Measurements from ENCODE around the gene GPR107.

Gene GPR107

GRCh38 chr9:130142056-130142455, 88.3 kb downstream of the GPR107 start:
- peaks cover 0 to 17% (median 0%) of the 10 kb centered on the region in 11 experiments; a peak in 3 of 22 replicates for H4K20me1 ChIP-seq
- TF ChIP-seq Cebpa-rat (IDR thresholded peaks at IDR 0.05) = no peak
- H3K4me3 ChIP-seq = no peak overlapping the region
- H3K27me3 ChIP-seq = peaks cover 0 to 5% (median 0%) of the 10 kb centered on the region in 11 experiments; a peak in 1 of 22 replicates
- peaks cover 66 to 78% (median 73%) of the 10 kb centered on the region in 10 experiments for H3K4me1 ChIP-seq
- peaks cover 0 to 4% (median 2%) of the 10 kb centered on the region in 11 experiments; a peak in 9 of 22 replicates for H3K36me3 ChIP-seq
- peaks cover 0 to under 1% (median 0%) of the 10 kb centered on the region in 11 experiments; a peak in 1 of 22 replicates for H3K9me3 ChIP-seq (replicated peaks in 1 of 11)
- H3K9ac ChIP-seq = no peak overlapping the region
- no peak overlapping the region; a peak in 3 of 22 replicates for H3K27ac ChIP-seq
- peak overlapping the region in 9 of 11 experiments; percentile 63 to 88 (median 79); a peak in 15 of 22 replicates for H3K4me2 ChIP-seq

- H4K20me1 ChIP-seq = peaks cover 0 to 17% (median 0%) of the 10 kb centered on the region in 11 experiments; a peak in 3 of 22 replicates
- H3K4me3 ChIP-seq = no peak overlapping the region
- no peak for TF ChIP-seq Cebpa-rat (IDR thresholded peaks at IDR 0.05)
- H3K9ac ChIP-seq = no peak overlapping the region
- no peaks in the 10 kb centered on the region for H3K36me3 ChIP-seq
- peaks cover 0 to 5% (median 0%) of the 10 kb centered on the region in 11 experiments; a peak in 1 of 22 replicates for H3K27me3 ChIP-seq
- H3K4me2 ChIP-seq = peak overlapping the region; percentile 63 to 85 (median 76); a peak in 21 of 22 replicates
- no peak overlapping the region for H3K27ac ChIP-seq
- peaks cover 61 to 72% (median 67%) of the 10 kb centered on the region in 10 experiments for H3K4me1 ChIP-seq
- H3K9me3 ChIP-seq (replicated peaks in 1 of 11) = no peaks in the 10 kb centered on the region
Measured at GRCh38 chr9:130142641-130143040, 88.9 kb downstream of the GPR107 start.

- no peaks in the 10 kb centered on the region for H3K9me3 ChIP-seq (replicated peaks in 1 of 11)
- H3K4me3 ChIP-seq = no peak overlapping the region
- H3K4me2 ChIP-seq = peak overlapping the region; percentile 63 to 85 (median 76)
- peaks cover 54 to 64% (median 60%) of the 10 kb centered on the region in 10 experiments for H3K4me1 ChIP-seq
- no peak for TF ChIP-seq Cebpa-rat (IDR thresholded peaks at IDR 0.05)
- no peaks in the 10 kb centered on the region for H3K36me3 ChIP-seq
- H3K27ac ChIP-seq = peak overlapping the region in 1 of 11 experiments; percentile 23; a peak in 2 of 22 replicates
- H4K20me1 ChIP-seq = peaks cover 0 to 17% (median 0%) of the 10 kb centered on the region in 11 experiments; a peak in 3 of 22 replicates
- H3K27me3 ChIP-seq = peaks cover 0 to 5% (median 0%) of the 10 kb centered on the region in 11 experiments; a peak in 1 of 22 replicates
- H3K9ac ChIP-seq = peak overlapping the region in 7 of 11 experiments; percentile 3 to 51 (median 15); a peak in 7 of 22 replicates
Measured at GRCh38 chr9:130143279-130143893, 89.7 kb downstream of the GPR107 start.

- Histone ChIP-seq H3K9ac (peak overlapping the region in 7 of 11 experiments; percentile 3 to 51 (median 15); a peak in 7 of 22 replicates), H3K9me3 (replicated peaks in 1 of 11) (no peaks in the 10 kb centered on the region)
Measured at GRCh38 chr9:130143958-130144366, 90.3 kb downstream of the GPR107 start.

DNA sequence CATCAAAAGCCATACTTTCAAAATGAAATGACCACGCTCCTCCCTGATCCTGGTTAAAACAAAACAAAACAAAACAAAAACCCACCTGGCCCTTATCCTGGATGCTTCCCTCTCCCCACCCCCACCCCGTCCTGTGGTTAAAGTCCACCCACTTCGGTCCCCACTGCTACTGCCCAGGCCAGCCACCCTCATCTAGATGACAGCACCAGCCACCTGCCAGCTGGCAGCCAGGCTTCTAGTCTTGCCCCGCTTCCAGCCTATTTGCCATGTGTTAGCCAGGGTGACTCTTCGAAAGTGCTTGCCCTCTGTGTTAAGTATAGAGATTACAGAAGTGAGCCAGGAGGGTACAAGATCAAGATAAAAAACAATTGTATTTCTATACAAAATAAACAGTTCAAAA, 91.0 kb downstream of the GPR107 start:
- Histone ChIP-seq H3K9ac (no peak overlapping the region), H3K4me2 (peak overlapping the region in 4 of 11 experiments; percentile 72 to 85 (median 78); a peak in 3 of 22 replicates), H3K9me3 (replicated peaks in 1 of 11) (no peaks in the 10 kb centered on the region), H3K4me1 (peaks cover 41 to 51% (median 47%) of the 10 kb centered on the region in 10 experiments), H3K27me3 (peaks cover 0 to 5% (median 0%) of the 10 kb centered on the region in 11 experiments; a peak in 1 of 22 replicates), H4K20me1 (peaks cover 0 to 5% (median 0%) of the 10 kb centered on the region in 11 experiments; a peak in 2 of 22 replicates), H3K36me3 (no peaks in the 10 kb centered on the region), H3K27ac (no peak overlapping the region), H3K4me3 (no peak overlapping the region)
- TF ChIP-seq Cebpa-rat (IDR thresholded peaks at IDR 0.05) = no peak

More at GRCh38 chr9:130143958-130144366, 90.3 kb downstream of the GPR107 start:
- Histone ChIP-seq H3K27me3 (peaks cover 0 to 5% (median 0%) of the 10 kb centered on the region in 11 experiments; a peak in 1 of 22 replicates), H3K4me1 (peaks cover 49 to 59% (median 55%) of the 10 kb centered on the region in 10 experiments), H3K4me3 (no peak overlapping the region), H3K36me3 (no peaks in the 10 kb centered on the region), H3K27ac (peak overlapping the region in 1 of 11 experiments; percentile 23; a peak in 2 of 22 replicates), H4K20me1 (peaks cover 0 to 12% (median 0%) of the 10 kb centered on the region in 11 experiments; a peak in 3 of 22 replicates), H3K4me2 (peak overlapping the region; percentile 63 to 85 (median 76))
- TF ChIP-seq Cebpa-rat (IDR thresholded peaks at IDR 0.05) = no peak

GRCh38 chr9:130145658-130146057, 92.0 kb downstream of the GPR107 start:
- peaks cover 0 to 5% (median 0%) of the 10 kb centered on the region in 11 experiments; a peak in 1 of 22 replicates for H3K27me3 ChIP-seq
- peaks cover 32 to 42% (median 38%) of the 10 kb centered on the region in 10 experiments for H3K4me1 ChIP-seq
- no peaks in the 10 kb centered on the region for H3K9me3 ChIP-seq (replicated peaks in 1 of 11)
- H3K27ac ChIP-seq = no peak overlapping the region
- no peak overlapping the region for H3K9ac ChIP-seq
- H4K20me1 ChIP-seq = no peaks in the 10 kb centered on the region
- H3K36me3 ChIP-seq = no peaks in the 10 kb centered on the region
- H3K4me3 ChIP-seq = no peak overlapping the region
- no peak for TF ChIP-seq Cebpa-rat (IDR thresholded peaks at IDR 0.05)
- no peak overlapping the region for H3K4me2 ChIP-seq

DNA sequence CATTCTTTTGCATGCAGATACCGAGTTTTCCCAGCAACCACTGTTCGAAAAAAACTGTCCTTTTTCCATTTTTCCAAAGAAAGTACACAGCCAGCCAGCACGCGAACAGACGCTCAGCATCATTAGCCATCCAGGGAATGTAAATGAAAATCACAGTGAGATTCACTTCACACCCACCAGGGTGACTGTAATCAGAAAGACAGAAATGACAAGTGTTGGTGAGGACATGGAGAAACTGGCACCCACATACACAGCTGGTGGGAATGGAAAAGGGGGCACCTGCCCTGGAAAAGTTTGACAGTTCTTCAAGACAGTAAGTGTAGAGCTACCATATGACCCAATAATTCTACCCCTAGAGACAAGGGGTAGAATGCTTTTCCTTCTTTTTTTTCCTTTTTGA, 93.5 kb downstream of the GPR107 start:
- Histone ChIP-seq H3K4me2 (no peak overlapping the region), H3K27me3 (peaks cover 0 to 5% (median 0%) of the 10 kb centered on the region in 11 experiments; a peak in 1 of 22 replicates), H4K20me1 (no peaks in the 10 kb centered on the region), H3K4me1 (peaks cover 20 to 26% (median 23%) of the 10 kb centered on the region in 10 experiments), H3K27ac (no peak overlapping the region), H3K36me3 (no peaks in the 10 kb centered on the region), H3K4me3 (no peak overlapping the region), H3K9ac (no peak overlapping the region), H3K9me3 (replicated peaks in 1 of 11) (no peaks in the 10 kb centered on the region)
- TF ChIP-seq Cebpa-rat (IDR thresholded peaks at IDR 0.05) = no peak

DNA sequence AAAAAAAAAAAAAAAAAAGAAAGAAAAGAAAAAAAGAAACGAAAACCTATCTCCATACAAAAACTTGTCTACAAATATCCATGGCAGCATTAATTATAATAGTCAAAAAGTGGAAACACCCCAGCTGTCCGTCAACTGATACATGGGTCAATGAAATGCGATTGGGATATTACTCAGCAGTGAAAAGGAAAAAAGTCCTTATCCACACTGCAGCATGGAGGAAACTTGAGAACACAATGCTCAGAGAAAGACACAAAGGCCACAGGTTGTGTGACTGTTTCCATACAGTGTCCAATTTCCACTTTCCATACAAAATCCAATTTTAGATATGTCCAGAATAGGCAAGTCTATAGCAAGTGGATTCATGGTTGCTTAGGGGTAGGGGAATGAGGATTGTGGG, 94.2 kb downstream of the GPR107 start:
- TF ChIP-seq Cebpa-rat (IDR thresholded peaks at IDR 0.05) = no peak
- Histone ChIP-seq H3K4me3 (no peak overlapping the region), H3K4me1 (peaks cover 13 to 19% (median 16%) of the 10 kb centered on the region in 10 experiments)

GRCh38 chr9:130149031-130149430, 95.3 kb downstream of the GPR107 start:
- no peak for TF ChIP-seq Cebpa-rat (IDR thresholded peaks at IDR 0.05)
- H3K27ac ChIP-seq = no peak overlapping the region

More for the DNA sequence above, 94.2 kb downstream of the GPR107 start:
- Histone ChIP-seq H3K36me3 (no peaks in the 10 kb centered on the region), H3K27me3 (peaks cover 0 to 5% (median 0%) of the 10 kb centered on the region in 11 experiments; a peak in 1 of 22 replicates), H3K27ac (no peak overlapping the region), H3K9me3 (replicated peaks in 1 of 11) (no peaks in the 10 kb centered on the region), H3K9ac (no peak overlapping the region), H4K20me1 (no peaks in the 10 kb centered on the region), H3K4me2 (no peak overlapping the region)

More at GRCh38 chr9:130149031-130149430, 95.3 kb downstream of the GPR107 start:
- H3K4me1 ChIP-seq = peaks cover 2 to 8% (median 5%) of the 10 kb centered on the region in 10 experiments
- no peaks in the 10 kb centered on the region for H3K9me3 ChIP-seq (replicated peaks in 1 of 11)
- no peaks in the 10 kb centered on the region for H3K27me3 ChIP-seq
- H3K36me3 ChIP-seq = no peaks in the 10 kb centered on the region
- H3K4me2 ChIP-seq = no peak overlapping the region
- no peaks in the 10 kb centered on the region for H4K20me1 ChIP-seq
- no peak overlapping the region for H3K4me3 ChIP-seq
- H3K9ac ChIP-seq = no peak overlapping the region

Measured in BLaER1 treated with 17β-estradiol and CSF1 and Interleukin-3, amounts not matched to agents 10 nM and 100 nM (cell line).